ENCODE results near the gene DRC7.

The DRC7 gene

GRCh38 chr16:57756424-57757325 is 62.1 kb downstream of the DRC7 start:
- ATAC-seq: no peak
- peak overlapping the region; percentile 80 for H3K27ac Mint-ChIP-seq

GRCh38 chr16:57757326-57757786 is 62.8 kb downstream of the DRC7 start:
- H3K36me3 Mint-ChIP-seq: peaks cover 15% of the 10 kb centered on the region
- peaks cover 13% of the 10 kb centered on the region for H3K4me1 Mint-ChIP-seq
- no peak overlapping the region for H3K4me3 Mint-ChIP-seq
- no peak overlapping the region for H3K27ac Mint-ChIP-seq
- H3K9me3 Mint-ChIP-seq: no peaks in the 10 kb centered on the region
- peak; percentile 98 for DNase-seq (ENCODE audit: low spot score in 2 of 2)
- peak; percentile 88 for ATAC-seq

More at GRCh38 chr16:57756424-57757325, 62.1 kb downstream of the DRC7 start:
- DNase-seq (ENCODE audit: low spot score in 2 of 2): no peak
- Mint-ChIP-seq H3K36me3 (peaks cover 15% of the 10 kb centered on the region), H3K4me1 (peaks cover 13% of the 10 kb centered on the region), H3K9me3 (no peaks in the 10 kb centered on the region), H3K4me3 (no peak overlapping the region)

DNA sequence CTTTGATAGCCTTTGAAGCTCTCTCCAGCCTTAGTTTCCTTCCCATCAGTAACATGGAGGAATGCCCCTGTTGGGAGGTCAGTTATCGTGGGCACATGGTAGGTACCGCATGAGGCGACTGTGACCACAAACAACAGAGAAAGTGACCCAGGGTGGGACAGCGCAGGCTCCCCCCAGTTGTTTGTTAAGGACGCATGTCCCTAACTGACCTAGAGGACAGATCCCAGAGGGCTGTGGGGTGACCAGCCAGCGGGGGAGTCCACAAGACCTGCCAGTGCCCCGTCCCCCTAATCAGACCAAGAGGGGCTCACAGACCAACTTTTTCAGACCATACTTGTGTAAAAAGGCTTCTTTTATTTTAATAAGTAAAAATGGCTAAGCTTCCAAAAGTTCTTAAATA is 63.3 kb downstream of the DRC7 start:
- Mint-ChIP-seq H3K4me3 (no peak overlapping the region), H3K4me1 (peaks cover 13% of the 10 kb centered on the region), H3K36me3 (peaks cover 15% of the 10 kb centered on the region), H3K27ac (no peak overlapping the region), H3K9me3 (no peaks in the 10 kb centered on the region)
- no peak for DNase-seq (ENCODE audit: low spot score in 2 of 2)
- no peak for ATAC-seq

- Mint-ChIP-seq H3K27ac (no peak overlapping the region), H3K36me3 (peaks cover 15% of the 10 kb centered on the region), H3K9me3 (no peaks in the 10 kb centered on the region), H3K4me3 (no peak overlapping the region), H3K4me1 (peaks cover 13% of the 10 kb centered on the region)
- no peak for ATAC-seq
- no peak for DNase-seq (ENCODE audit: low spot score in 2 of 2)
These were observed 63.9 kb downstream of the DRC7 start for GRCh38 chr16:57758331-57759117.

- Mint-ChIP-seq H3K9me3 (no peaks in the 10 kb centered on the region), H3K36me3 (peaks cover 12% of the 10 kb centered on the region), H3K27ac (peak overlapping the region; percentile 43), H3K4me3 (no peak overlapping the region), H3K4me1 (peaks cover 13% of the 10 kb centered on the region)
- ATAC-seq (no peak), DNase-seq (ENCODE audit: low spot score in 2 of 2) (no peak)
These were observed 64.5 kb downstream of the DRC7 start for GRCh38 chr16:57759131-57759530.

- Mint-ChIP-seq H3K4me1 (peaks cover 18% of the 10 kb centered on the region), H3K36me3 (peaks cover 7% of the 10 kb centered on the region), H3K27ac (peak overlapping the region; percentile 43), H3K9me3 (no peaks in the 10 kb centered on the region), H3K4me3 (no peak overlapping the region)
- no peak for ATAC-seq
- DNase-seq (ENCODE audit: low spot score in 2 of 2): no peak
These were observed 65.1 kb downstream of the DRC7 start for GRCh38 chr16:57759541-57760356.

GRCh38 chr16:57760357-57761160 is 66.0 kb downstream of the DRC7 start:
- no peak overlapping the region for H3K27ac Mint-ChIP-seq

DNA sequence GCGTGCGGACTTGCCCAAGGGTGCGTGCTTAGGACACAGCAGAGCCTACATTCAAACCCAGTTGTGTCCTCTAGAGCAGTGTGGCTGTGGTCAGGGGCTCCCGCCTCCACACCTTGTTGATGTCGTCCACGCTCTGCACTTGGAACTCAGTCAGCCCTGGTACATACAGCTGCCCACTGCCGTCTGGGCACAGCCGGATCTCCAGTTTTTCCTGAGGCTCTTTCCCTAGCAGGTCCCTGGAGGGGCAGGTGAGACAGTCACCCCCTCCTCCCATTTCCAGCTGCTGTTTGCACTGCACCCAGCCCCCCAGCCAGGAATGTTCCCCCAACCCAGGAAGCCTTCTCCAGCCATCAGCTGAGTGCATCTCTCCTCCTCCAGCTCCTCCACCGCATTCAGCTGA is 66.7 kb downstream of the DRC7 start:
- no peak for ATAC-seq
- Mint-ChIP-seq H3K4me3 (no peak overlapping the region), H3K27ac (peak overlapping the region; percentile 15)

More at GRCh38 chr16:57760357-57761160, 66.0 kb downstream of the DRC7 start:
- no peak for ATAC-seq
- H3K4me3 Mint-ChIP-seq: no peak overlapping the region
- H3K9me3 Mint-ChIP-seq: no peaks in the 10 kb centered on the region
- no peak for DNase-seq (ENCODE audit: low spot score in 2 of 2)
- peaks cover 25% of the 10 kb centered on the region for H3K4me1 Mint-ChIP-seq
- peaks cover 10% of the 10 kb centered on the region for H3K36me3 Mint-ChIP-seq

DNA sequence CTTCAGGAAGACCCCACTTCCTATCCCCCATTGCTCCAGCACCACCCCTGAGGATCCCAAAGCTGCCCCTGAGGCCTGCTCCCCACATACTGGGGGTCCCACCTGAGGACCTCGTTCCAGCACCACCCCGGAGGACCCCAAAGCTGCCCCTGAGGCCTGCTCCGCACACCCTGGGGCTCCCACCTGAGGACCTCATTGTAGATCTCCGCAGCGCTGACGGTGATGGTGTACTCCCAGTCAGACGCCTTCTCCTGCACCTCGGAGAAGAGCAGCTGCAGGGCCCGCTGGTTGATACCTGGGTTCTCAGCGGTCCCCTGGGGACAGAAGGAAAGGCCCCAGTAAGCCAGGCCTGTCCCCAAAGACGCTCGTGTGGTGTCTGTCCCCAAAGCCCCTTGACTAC is 67.4 kb downstream of the DRC7 start:
- ATAC-seq (no peak), DNase-seq (ENCODE audit: low spot score in 2 of 2) (no peak)
- Mint-ChIP-seq H3K36me3 (peaks cover 6% of the 10 kb centered on the region), H3K4me3 (no peak overlapping the region), H3K4me1 (peaks cover 17% of the 10 kb centered on the region), H3K9me3 (no peaks in the 10 kb centered on the region), H3K27ac (peak overlapping the region; percentile 15)

More for the DNA sequence above, 66.7 kb downstream of the DRC7 start:
- H3K36me3 Mint-ChIP-seq: peaks cover 6% of the 10 kb centered on the region
- DNase-seq (ENCODE audit: low spot score in 2 of 2): no peak
- peaks cover 19% of the 10 kb centered on the region for H3K4me1 Mint-ChIP-seq
- no peaks in the 10 kb centered on the region for H3K9me3 Mint-ChIP-seq

DNA sequence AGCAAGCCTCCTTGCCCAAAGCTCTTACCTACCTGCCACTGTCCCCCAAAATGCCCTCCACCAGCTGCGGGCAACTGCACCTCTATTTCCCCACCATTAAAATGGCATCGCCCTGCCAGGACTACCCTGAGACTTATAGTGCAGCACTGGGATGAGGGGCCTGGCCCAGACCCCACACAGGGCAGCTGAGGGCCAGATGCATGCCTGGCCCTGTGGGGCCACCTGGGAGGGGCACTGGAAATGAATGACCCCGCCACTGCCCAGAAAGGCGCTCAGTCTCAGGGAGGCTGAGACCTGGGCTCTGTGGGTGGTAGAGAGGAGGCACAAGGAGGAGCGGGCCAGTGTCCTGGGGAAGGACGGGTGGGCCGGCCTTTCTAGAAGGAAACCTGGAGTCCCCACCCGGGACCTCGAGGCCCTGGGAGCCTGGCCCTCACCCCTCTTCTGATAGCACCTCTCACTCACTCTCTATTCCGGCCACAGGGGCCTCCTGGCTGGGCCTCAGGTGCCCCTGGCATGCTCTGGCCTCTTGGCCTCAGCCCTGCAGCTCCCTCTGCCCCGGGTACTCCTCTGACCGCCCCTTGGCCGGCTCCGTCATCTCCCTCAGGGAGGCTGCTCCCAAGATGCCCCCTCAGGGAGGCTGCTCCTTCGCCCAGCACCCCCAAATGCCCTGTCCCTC is 67.9 kb downstream of the DRC7 start:
- Mint-ChIP-seq H3K4me1 (peaks cover 17% of the 10 kb centered on the region), H3K27ac (peak overlapping the region; percentile 15), H3K9me3 (no peaks in the 10 kb centered on the region), H3K4me3 (no peak overlapping the region), H3K36me3 (peaks cover 6% of the 10 kb centered on the region)
- ATAC-seq (no peak), DNase-seq (ENCODE audit: low spot score in 2 of 2) (no peak)

- Mint-ChIP-seq H3K4me1 (peaks cover 17% of the 10 kb centered on the region), H3K9me3 (no peaks in the 10 kb centered on the region), H3K36me3 (peaks cover 6% of the 10 kb centered on the region), H3K27ac (peak overlapping the region; percentile 34), H3K4me3 (no peak overlapping the region)
- no peak for ATAC-seq
- DNase-seq (ENCODE audit: low spot score in 2 of 2): no peak
These were observed 68.8 kb downstream of the DRC7 start for GRCh38 chr16:57763285-57764005.

DNA sequence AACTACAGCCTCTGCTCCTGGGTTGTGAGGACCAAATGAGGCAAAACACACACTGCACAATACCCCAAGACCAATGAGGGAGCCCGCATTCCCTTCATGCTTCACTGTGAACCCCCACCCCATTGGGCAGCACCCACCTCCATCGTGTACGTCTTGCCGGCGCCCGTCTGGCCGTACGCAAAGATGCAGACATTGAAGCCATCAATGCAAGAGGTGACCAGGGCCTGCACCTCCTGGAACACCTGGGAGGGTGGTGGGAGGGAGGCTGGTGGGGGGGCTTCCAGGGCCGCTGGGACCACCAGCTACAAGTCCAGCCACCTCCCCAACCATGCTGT is 69.4 kb downstream of the DRC7 start:
- Mint-ChIP-seq H3K9me3 (no peaks in the 10 kb centered on the region), H3K27ac (peak overlapping the region; percentile 34), H3K4me3 (no peak overlapping the region), H3K4me1 (peaks cover 12% of the 10 kb centered on the region), H3K36me3 (peaks cover 6% of the 10 kb centered on the region)
- ATAC-seq (no peak), DNase-seq (ENCODE audit: low spot score in 2 of 2) (no peak)

DNA sequence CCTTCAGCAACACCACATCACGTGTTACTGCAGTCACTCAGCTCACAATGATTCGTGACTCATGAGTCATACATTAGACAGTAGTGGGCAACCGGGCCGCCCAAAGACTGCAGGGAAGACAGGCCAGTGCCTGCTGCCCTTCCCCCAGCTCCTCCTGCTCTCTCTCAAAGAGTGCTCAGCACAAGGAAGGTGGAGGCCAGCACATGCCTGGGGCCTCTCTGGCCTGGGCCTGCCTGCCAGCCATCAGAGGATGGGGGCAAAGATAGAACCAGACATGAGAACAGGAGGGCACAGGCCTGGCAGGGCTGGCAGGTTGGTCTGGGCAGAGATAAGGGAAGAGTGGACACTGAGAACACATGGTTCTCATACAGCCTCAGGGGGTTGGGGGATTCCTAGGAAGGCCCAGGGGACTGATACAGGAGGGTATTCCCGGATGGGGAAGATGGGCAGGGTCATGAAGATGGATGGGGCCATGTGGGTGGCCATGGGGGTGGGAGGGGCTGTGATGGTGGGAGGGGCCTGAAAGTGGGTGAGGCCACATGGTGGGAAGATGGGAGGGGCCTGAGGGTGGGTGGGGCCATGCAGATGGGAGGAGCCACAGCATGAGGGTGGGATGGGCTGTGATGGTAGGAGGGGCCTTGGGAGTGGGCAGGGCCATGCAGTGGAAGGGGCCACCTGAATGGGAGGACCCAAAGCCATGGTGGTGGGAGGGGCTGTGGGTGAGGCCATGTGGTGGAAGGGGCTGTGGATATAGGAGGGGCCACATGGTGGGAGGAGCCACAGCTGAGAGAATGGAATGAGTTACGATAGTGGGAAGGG is 69.9 kb downstream of the DRC7 start:
- Mint-ChIP-seq H3K4me3 (no peak overlapping the region), H3K9me3 (no peaks in the 10 kb centered on the region), H3K36me3 (peaks cover 6% of the 10 kb centered on the region), H3K4me1 (peaks cover 12% of the 10 kb centered on the region), H3K27ac (no peak overlapping the region)
- DNase-seq (ENCODE audit: low spot score in 2 of 2): no peak
- peak; percentile 67 for ATAC-seq
